OCI-LY7 (cell line): ENCODE results near the gene GRM4.

ENCODE experiments used
- EZH2phosphoT487 ChIP-seq: fragments of 200-600 bp; sonication (generic); IDR thresholded peaks from 2 replicates; pipeline ENCODE4 v1.6.1; 2018; ENCODE audit warnings: low read depth, borderline replicate concordance, mild to moderate bottlenecking, mixed run types, antibody characterized with exemption, low read length, moderate library complexity, mixed read lengths
- TF ChIP-seq, protein P1 (sequence below): fragments of 200-600 bp; sonication (generic); conservative IDR thresholded peaks from 2 replicates; pipeline ENCODE4 v1.5.1; 2014; ENCODE audit warnings: mild to moderate bottlenecking, antibody characterized with exemption, low read length, moderate library complexity, mixed read lengths

DNA sequence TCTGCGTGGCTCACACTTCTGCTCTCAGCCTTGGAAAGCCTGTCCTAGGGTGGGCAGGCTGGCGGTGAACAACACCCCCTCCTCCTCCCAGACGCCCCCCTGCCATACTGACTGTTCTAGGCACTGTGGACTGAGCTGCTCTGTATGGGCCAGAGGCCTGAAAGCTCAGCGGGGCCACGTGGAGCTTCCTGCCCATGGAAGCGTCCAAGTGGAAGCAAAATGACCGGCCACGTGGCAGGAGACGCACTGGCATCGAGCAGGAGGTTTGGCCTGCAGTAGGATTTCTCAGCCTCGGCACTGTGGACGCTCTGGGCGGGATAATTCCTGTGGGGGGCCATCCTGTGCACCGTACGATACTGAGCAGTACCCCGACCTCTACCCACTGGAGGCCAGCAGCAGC lies 88.7 kb downstream of the GRM4 start:
- no peak for TF ChIP-seq EZH2phosphoT487
- TF ChIP-seq, protein P1, sequence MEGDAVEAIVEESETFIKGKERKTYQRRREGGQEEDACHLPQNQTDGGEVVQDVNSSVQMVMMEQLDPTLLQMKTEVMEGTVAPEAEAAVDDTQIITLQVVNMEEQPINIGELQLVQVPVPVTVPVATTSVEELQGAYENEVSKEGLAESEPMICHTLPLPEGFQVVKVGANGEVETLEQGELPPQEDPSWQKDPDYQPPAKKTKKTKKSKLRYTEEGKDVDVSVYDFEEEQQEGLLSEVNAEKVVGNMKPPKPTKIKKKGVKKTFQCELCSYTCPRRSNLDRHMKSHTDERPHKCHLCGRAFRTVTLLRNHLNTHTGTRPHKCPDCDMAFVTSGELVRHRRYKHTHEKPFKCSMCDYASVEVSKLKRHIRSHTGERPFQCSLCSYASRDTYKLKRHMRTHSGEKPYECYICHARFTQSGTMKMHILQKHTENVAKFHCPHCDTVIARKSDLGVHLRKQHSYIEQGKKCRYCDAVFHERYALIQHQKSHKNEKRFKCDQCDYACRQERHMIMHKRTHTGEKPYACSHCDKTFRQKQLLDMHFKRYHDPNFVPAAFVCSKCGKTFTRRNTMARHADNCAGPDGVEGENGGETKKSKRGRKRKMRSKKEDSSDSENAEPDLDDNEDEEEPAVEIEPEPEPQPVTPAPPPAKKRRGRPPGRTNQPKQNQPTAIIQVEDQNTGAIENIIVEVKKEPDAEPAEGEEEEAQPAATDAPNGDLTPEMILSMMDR: no peak
